ENCODE measurements around the gene AUH. TPM values are rescaled to one million over a fixed set of nuclear protein-coding genes. Genes with fewer than 3 reads are reported as not detected.

AUH gene
- polyA plus RNA-seq, 1 donor from 2014 or later = 42.6 TPM

DNA sequence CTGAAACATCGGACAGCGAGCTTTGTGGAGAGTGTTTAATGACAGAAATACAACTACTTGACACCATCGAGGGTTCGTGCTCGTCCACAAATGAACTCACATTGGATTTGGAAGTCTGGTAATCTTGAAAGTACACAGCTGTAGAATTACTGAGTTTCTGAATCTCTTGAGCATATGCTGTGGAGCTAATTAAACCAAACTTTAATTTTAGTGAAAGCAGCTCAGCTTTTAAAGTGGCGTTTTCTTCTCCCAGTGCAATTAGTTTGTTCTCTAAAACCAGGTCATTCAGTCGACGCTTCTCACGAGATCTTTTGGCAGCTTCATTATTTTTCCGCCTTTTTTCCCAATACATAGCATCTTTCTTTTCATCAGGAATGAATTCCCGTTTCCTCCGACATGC is 48.4 kb upstream of the AUH start:
- no peak overlapping the region for H2AFZ ChIP-seq (ENCODE audit: low read depth, low read length)
- H4K20me1 ChIP-seq (ENCODE audit: insufficient read depth) = peaks cover 4% of the 10 kb centered on the region
- no peak overlapping the region for H3K9ac ChIP-seq (ENCODE audit: low read length)
- H3K4me2 ChIP-seq (ENCODE audit: low read length) = no peak overlapping the region
- H3K9me2 ChIP-seq (ENCODE audit: insufficient read depth, low read length) = no peaks in the 10 kb centered on the region
- no peaks in the 10 kb centered on the region for H3F3A ChIP-seq (ENCODE audit: insufficient read depth, low read length, poor library complexity, severe bottlenecking)
- H3K4me3 ChIP-seq (ENCODE audit: low read length) = no peak overlapping the region
- H3K36me3 ChIP-seq (ENCODE audit: insufficient read depth, low read length) = no peaks in the 10 kb centered on the region
- H3K27me3 ChIP-seq (ENCODE audit: insufficient read depth, low read depth, low read length) = no peaks in the 10 kb centered on the region
- TF ChIP-seq EP300 (conservative IDR thresholded peaks at IDR 0.05; ENCODE audit: poor library complexity, severe bottlenecking) (no peak), RAD21 (conservative IDR thresholded peaks at IDR 0.05) (no peak), POLR2AphosphoS5 (IDR thresholded peaks at IDR 0.05) (no peak), EZH2 (IDR thresholded peaks at IDR 0.05; ENCODE audit: borderline replicate concordance, insufficient read depth, low read length, poor library complexity, severe bottlenecking) (no peak), SMC3 (conservative IDR thresholded peaks at IDR 0.05; ENCODE audit: poor library complexity) (no peak), TAF1 (IDR thresholded peaks at IDR 0.05; ENCODE audit: low read depth) (no peak), MXI1 (conservative IDR thresholded peaks at IDR 0.05; ENCODE audit: poor library complexity, severe bottlenecking) (no peak)
- TF ChIP-seq, protein P1, sequence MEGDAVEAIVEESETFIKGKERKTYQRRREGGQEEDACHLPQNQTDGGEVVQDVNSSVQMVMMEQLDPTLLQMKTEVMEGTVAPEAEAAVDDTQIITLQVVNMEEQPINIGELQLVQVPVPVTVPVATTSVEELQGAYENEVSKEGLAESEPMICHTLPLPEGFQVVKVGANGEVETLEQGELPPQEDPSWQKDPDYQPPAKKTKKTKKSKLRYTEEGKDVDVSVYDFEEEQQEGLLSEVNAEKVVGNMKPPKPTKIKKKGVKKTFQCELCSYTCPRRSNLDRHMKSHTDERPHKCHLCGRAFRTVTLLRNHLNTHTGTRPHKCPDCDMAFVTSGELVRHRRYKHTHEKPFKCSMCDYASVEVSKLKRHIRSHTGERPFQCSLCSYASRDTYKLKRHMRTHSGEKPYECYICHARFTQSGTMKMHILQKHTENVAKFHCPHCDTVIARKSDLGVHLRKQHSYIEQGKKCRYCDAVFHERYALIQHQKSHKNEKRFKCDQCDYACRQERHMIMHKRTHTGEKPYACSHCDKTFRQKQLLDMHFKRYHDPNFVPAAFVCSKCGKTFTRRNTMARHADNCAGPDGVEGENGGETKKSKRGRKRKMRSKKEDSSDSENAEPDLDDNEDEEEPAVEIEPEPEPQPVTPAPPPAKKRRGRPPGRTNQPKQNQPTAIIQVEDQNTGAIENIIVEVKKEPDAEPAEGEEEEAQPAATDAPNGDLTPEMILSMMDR (IDR thresholded peaks at IDR 0.05; ENCODE audit: poor library complexity, severe bottlenecking) = no peak
- TF ChIP-seq, protein P2, sequence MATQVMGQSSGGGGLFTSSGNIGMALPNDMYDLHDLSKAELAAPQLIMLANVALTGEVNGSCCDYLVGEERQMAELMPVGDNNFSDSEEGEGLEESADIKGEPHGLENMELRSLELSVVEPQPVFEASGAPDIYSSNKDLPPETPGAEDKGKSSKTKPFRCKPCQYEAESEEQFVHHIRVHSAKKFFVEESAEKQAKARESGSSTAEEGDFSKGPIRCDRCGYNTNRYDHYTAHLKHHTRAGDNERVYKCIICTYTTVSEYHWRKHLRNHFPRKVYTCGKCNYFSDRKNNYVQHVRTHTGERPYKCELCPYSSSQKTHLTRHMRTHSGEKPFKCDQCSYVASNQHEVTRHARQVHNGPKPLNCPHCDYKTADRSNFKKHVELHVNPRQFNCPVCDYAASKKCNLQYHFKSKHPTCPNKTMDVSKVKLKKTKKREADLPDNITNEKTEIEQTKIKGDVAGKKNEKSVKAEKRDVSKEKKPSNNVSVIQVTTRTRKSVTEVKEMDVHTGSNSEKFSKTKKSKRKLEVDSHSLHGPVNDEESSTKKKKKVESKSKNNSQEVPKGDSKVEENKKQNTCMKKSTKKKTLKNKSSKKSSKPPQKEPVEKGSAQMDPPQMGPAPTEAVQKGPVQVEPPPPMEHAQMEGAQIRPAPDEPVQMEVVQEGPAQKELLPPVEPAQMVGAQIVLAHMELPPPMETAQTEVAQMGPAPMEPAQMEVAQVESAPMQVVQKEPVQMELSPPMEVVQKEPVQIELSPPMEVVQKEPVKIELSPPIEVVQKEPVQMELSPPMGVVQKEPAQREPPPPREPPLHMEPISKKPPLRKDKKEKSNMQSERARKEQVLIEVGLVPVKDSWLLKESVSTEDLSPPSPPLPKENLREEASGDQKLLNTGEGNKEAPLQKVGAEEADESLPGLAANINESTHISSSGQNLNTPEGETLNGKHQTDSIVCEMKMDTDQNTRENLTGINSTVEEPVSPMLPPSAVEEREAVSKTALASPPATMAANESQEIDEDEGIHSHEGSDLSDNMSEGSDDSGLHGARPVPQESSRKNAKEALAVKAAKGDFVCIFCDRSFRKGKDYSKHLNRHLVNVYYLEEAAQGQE (IDR thresholded peaks at IDR 0.05; ENCODE audit: borderline replicate concordance) = no peak
- H3K9me3 ChIP-seq (ENCODE audit: low read length) = no peaks in the 10 kb centered on the region
- H3K27ac ChIP-seq (ENCODE audit: low read length) = no peak overlapping the region
- peaks cover 5% of the 10 kb centered on the region for H3K79me2 ChIP-seq (replicated peaks; ENCODE audit: insufficient read depth, low read length)

DNA sequence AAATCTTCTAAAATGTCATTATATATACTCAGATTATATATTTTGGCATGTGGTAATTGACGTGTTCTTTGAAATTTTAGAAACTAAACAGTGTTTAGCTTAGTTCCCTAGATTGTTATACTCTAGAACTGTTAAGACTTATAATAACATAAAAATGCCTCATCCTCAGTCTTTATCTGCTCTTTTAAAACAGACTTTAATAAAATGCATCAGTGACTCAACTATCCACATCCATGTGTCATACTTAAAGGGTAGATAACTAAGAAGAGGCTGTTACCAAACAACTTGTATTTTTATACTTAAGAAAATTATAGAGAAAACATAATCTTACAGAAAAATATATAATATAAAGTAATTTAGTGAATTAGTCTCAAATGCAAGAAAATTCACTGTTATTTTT is 46.8 kb upstream of the AUH start:
- Histone ChIP-seq H3K9ac (ENCODE audit: low read length) (no peak overlapping the region), H3K27me3 (ENCODE audit: insufficient read depth, low read depth, low read length) (no peaks in the 10 kb centered on the region), H3K9me3 (ENCODE audit: low read length) (no peaks in the 10 kb centered on the region), H3K4me3 (ENCODE audit: low read length) (no peak overlapping the region), H3K27ac (ENCODE audit: low read length) (no peak overlapping the region), H2AFZ (ENCODE audit: low read depth, low read length) (no peak overlapping the region), H4K20me1 (ENCODE audit: insufficient read depth) (peaks cover 4% of the 10 kb centered on the region), H3K36me3 (ENCODE audit: insufficient read depth, low read length) (no peaks in the 10 kb centered on the region), H3K79me2 (replicated peaks; ENCODE audit: insufficient read depth, low read length) (peaks cover 4% of the 10 kb centered on the region), H3F3A (ENCODE audit: insufficient read depth, low read length, poor library complexity, severe bottlenecking) (no peaks in the 10 kb centered on the region), H3K4me2 (ENCODE audit: low read length) (no peak overlapping the region), H3K9me2 (ENCODE audit: insufficient read depth, low read length) (no peaks in the 10 kb centered on the region)
- TF ChIP-seq SMC3 (conservative IDR thresholded peaks at IDR 0.05; ENCODE audit: poor library complexity) (no peak), EP300 (conservative IDR thresholded peaks at IDR 0.05; ENCODE audit: poor library complexity, severe bottlenecking) (no peak), TAF1 (IDR thresholded peaks at IDR 0.05; ENCODE audit: low read depth) (no peak), POLR2AphosphoS5 (IDR thresholded peaks at IDR 0.05) (no peak), RAD21 (conservative IDR thresholded peaks at IDR 0.05) (no peak), EZH2 (IDR thresholded peaks at IDR 0.05; ENCODE audit: borderline replicate concordance, insufficient read depth, low read length, poor library complexity, severe bottlenecking) (no peak), MXI1 (conservative IDR thresholded peaks at IDR 0.05; ENCODE audit: poor library complexity, severe bottlenecking) (no peak)
- TF ChIP-seq, protein P1 (IDR thresholded peaks at IDR 0.05; ENCODE audit: poor library complexity, severe bottlenecking) = no peak
- TF ChIP-seq, protein P2 (IDR thresholded peaks at IDR 0.05; ENCODE audit: borderline replicate concordance) = no peak
